SK-N-MC (cell line): ENCODE data around the gene NHS.

Experiments used
- EZH2 ChIP-seq: fragments of 200-600 bp; sonication (generic); IDR thresholded peaks from one replicate; pipeline ENCODE4 v1.6.1; 2017; ENCODE audit warnings: antibody characterized with exemption
- FOXP2 ChIP-seq: optimal IDR thresholded peaks from 2 replicates; pipeline ENCODE3; 2011; ENCODE audit warnings: mild to moderate bottlenecking, moderate library complexity; ENCODE audit not compliant: insufficient read depth; ENCODE audit errors: extremely low read length, control extremely low read depth
- POLR2AphosphoS5 ChIP-seq: IDR thresholded peaks from 2 replicates; pipeline ENCODE4 v1.6.1; 2012; ENCODE audit warnings: mild to moderate bottlenecking, low read depth, low read length, borderline replicate concordance

GRCh38 chrX:17414027-17414658, 39.1 kb downstream of the NHS start:
- TF ChIP-seq POLR2AphosphoS5 (no peak), EZH2 (no peak), FOXP2 (no peak)
